ENCODE measurements around the gene WDR91.
"Not testable (repeated sequence)": the region's sequence is repeated elsewhere in the genome, so short reads cannot be mapped to it uniquely, and the experiment has no call there.

Gene WDR91

GRCh38 chr7:135232720-135233119 is 21.4 kb upstream of the WDR91 start:
- no peak for DNase-seq

- no peak for DNase-seq
Observed at GRCh38 chr7:135232087-135232486, 20.8 kb upstream of the WDR91 start.

- DNase-seq, result no peak
Observed at GRCh38 chr7:135231686-135232085, 20.4 kb upstream of the WDR91 start.

- no peak for DNase-seq
Observed at GRCh38 chr7:135224027-135224426, 12.7 kb upstream of the WDR91 start.

- no peak for DNase-seq
Observed at GRCh38 chr7:135217645-135218509, 6.6 kb upstream of the WDR91 start.

DNA sequence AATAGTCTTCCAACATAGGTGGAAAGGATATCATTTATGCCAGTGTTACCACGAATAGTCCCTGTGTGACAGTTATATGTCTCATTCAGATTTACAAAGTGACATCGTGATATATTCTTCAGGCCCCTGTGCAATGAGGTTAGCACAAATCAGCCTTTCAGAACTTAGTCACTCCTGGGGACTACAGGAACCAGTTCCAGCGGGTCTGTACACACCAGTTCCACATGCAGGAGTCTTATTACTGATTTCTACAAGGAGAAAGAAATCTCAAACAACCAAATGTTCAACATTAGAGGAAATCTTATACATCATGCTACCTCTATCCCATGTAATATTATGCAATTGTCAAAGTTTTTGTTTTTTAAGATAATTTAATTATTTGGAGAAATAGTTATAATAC is 4.4 kb upstream of the WDR91 start:
- no peak for DNase-seq

DNA sequence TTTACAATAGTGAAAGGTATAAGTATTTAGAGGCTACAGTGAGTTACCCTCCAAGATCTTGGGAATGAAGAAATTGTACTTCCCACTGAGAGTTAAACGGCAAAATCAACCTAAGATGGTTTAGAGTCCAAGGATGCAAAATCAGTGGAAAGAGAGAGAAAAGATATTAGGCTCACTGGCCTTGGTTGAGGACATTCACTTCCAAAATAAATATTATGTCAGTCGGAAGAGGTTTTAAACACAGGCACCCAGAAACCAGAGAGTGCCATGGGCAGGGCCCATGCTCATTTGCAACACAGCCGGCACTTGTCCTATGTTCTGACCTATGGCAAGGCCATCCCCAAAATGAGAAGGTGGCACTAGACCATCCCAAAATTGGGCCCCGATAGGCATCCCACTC is 3.9 kb upstream of the WDR91 start:
- no peak for DNase-seq

DNA sequence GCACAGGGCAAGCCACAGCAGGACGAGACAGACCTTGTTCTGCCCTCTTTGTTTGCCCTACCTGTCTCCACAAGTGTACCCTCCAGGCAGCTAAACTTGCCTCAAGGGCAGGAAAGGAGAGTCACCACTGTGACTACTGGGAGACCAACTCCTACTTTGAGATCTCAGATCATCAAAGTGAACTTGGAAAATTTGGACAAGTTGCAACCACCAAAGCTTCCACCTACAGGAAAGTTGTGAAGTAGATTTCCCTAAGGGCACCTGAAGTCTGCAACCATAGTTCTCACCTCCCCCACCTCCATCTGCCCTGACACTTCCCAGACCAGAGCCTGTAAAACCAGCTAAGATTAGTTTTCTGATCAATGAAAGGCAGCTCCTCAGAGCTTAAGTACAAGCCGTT is 2.5 kb upstream of the WDR91 start:
- DNase-seq, result no peak

DNA sequence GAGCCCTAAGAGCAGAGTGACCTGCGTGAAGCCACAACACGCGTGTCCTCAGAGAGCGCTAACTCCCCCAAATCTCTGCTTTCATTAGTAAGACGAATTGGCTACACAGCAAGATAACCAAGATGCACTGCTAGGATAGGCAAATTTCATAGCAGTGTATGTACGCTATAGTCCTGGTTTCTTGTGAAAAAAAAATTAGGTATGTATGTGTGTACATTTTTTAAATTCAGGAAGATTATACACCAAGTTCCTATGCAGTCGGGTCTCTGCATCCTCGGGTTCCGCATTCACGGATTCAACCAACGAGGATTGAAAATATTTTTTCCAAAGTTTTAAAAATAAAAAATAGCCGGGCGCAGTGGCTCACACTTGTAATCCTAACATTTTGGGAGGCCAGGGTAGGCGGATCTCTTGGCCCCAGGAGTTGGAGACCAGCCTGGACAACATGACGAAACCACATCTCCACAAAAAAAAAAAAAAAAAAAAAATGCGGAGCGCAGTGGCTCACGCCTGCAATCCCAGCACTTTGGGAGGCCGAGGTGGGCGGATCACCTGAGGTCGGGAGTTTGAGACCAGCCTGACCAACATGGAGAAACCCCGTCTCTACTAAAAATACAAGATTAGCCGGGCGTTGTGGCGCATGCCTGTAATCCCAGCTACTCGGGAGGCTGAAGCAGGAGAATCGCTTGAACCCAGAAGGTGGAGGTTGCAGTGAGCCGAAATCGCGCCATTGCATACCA is 790 bp upstream of the WDR91 start:
- not testable (repeated sequence) for DNase-seq

DNA sequence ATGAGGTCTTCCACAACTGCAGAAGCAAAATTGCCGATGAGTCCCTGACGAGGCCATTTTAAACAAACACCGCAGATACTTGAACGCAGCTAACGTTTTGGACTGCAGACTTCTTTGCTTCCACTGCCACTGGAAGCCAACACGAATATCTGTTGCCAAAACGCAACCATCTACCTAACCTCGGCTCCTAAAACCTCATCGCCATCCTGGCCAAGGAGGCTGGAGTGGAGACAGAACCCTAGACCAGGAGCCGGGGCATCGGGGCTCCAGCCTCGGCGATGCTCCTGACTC is 493 bp downstream of the WDR91 start:
- peak; percentile 8 for DNase-seq

DNA sequence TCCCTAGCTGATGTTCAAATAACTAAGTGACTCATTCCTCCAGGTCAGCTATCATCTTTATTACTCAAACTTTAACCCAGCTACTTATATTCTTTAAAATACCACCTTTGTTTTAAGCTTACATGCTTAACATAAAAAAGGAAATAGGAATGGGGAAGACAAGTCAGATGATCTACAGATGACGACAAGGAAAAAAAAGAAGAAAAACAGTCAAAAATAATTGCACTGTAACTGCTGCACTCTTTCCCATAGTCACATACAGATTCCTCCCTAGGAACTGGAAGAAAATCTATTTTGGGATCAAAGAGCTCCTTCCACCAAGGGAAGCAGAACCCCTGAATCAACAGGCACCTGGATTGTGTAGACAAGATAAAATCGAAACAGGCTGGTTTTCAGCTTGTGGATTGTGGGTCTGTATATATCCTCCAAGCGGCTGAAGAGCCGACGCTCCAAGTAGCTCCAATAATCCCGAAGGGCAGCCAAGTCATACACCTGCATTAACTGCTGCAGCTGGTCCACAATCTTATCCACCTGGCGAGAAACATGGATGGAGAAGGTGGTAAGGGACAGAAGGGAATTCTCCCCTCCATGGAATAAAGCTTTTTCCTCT is 2.0 kb downstream of the WDR91 start:
- DNase-seq, result no peak

- DNase-seq, result no peak
Observed at GRCh38 chr7:135208102-135208793, 3.1 kb downstream of the WDR91 start.

DNA sequence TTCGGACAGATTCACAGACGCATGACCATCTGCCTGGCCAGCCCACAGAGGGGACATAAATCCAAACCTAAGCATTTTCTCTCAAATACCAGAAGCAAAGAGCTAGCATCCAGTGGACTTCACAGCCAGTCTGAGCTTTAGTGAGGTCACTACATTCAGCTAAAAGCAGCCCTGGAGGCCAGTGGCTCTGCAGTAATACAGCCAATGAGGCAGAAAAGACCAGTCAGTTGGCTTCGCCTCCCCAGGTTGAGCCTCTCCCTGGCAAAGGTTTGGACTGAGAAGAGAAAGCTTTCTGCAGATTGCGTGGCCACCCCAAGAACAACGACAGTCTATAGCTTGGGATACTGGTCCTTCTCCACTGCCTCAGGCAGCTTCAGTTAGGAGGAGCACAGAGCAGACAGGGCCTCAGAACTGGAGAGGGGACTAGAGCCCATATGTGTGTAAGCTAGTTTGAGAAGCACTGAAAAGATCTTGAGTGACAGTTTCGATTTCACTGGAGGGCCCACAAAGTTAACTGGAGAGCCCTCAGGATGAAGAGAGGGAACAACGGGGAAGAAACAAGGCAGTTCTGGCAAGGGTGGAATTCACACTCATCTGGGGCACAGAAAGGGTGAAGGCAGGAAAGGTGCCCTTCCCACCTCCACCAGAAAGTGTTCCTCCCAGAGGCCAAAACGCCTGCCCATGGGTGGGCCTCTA is 3.8 kb downstream of the WDR91 start:
- no peak for DNase-seq

GRCh38 chr7:135206941-135207391 is 4.4 kb downstream of the WDR91 start:
- DNase-seq, result no peak

DNA sequence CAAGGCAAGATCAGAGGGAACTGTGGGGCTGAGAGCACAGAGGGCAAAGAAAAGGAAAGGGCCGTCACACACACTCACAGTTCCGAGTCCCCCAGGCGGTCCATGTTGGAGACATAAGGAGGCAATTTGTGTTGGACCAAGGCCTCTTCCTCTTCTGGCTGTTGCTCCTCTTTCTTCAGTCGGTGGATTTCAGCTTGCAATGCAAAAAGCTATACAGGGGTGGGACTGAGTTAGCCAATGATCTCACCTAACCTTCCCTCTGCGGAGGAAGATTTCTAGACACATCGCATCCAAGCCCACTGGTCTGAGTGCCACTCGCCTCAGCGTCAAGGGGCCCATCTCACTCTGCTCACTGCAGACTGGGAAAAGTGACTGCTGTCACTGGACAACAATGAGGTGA is 5.5 kb downstream of the WDR91 start:
- no peak for DNase-seq

- DNase-seq, result no peak
Observed at GRCh38 chr7:135204876-135205275, 6.5 kb downstream of the WDR91 start.

- DNase-seq, result no peak
Observed at GRCh38 chr7:135204341-135204749, 7.0 kb downstream of the WDR91 start.

GRCh38 chr7:135201350-135201749 is 10.0 kb downstream of the WDR91 start:
- DNase-seq, result no peak

GRCh38 chr7:135200821-135201331 is 10.4 kb downstream of the WDR91 start:
- DNase-seq, result no peak

- no peak for DNase-seq
Observed at GRCh38 chr7:135199439-135199838, 11.9 kb downstream of the WDR91 start.

DNA sequence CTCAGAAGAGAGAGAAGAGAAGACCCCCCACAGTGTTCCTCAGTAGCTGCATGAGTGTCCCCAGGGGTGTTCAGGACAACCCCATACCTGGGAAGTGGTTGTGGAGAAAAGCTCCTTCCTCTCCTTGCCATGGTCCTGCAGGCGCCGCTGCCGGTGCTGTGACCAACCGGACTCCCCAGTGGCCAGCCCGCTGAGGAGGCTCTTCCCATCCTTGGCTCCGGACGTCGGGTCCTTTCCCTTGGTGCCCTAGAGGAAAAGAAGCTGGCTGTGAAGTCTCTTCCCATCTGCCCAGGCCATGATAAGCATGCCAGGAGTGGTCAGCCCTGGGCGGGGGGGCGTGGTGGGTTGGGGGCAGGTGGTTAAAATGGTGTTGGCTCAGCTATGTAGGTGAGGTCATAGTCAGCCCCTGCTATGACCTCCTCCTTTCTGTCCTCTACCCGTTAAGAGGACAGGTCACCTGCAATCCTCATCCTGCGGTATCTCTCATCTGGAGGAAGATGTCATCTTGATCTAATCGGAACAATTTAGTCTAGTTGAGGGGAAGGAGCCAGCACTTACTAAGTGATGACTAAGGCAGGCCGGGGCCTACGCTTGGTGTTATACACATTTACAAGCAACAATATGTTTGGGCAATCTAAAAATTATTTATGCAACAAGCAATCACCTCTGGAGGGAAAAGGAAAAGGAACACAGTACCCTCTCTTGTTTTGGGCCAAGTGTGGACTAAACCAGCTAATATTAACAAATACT is 13.2 kb downstream of the WDR91 start:
- no peak for DNase-seq

DNA sequence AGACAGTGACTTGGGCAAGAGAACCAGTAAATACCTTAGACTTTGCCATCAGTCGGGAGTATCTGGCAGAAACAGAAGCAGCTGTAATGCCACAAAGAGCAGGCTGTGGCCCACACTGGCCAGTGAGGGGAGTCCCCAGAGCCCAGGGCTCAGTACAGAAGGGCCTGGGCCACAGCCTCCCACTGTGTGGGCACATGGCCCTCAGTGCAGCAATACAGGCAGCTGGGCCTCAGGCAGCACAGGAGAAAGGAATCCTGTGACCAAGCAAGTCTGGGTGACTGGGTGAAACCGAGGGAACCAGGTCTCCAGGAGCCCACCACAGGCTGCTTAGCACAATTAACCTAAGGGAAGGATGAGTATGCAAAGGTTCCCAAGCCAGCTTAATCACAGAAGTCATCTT is 14.0 kb downstream of the WDR91 start:
- no peak for DNase-seq
